Measurements from ENCODE around the gene ZNF362. TPM values are rescaled to one million over a fixed set of nuclear protein-coding genes. Genes with fewer than 3 reads are reported as not detected.

The ZNF362 gene
- total RNA-seq, 2 donors from 2014 or later = 45.0 to 52.0 TPM

GRCh38 chr1:33281554-33282303, 25.4 kb downstream of the ZNF362 start:
- Histone ChIP-seq H3K36me3 (peaks cover 7 to 12% of the 10 kb centered on the region in 2 donors), H3K27ac (no peak overlapping the region), H3K4me3 (no peak overlapping the region), H3K9me3 (no peaks in the 10 kb centered on the region), H3K27me3 (replicated peaks; ENCODE audit: insufficient read depth) (no peaks in the 10 kb centered on the region), H3K4me1 (replicated peaks) (no peaks in the 10 kb centered on the region)
- WGBS = 95% methylated on average over 17 of the region's 17 CpGs
- TF ChIP-seq POLR2A (IDR thresholded peaks at IDR 0.05) (no peak), POLR2AphosphoS5 (IDR thresholded peaks at IDR 0.05) (no peak), CTCF (IDR thresholded peaks at IDR 0.05) (no peak)
- intact Hi-C loops (cut with DNase I) = no loop called here
- no peak for DNase-seq (ENCODE audit: low spot score)

GRCh38 chr1:33282791-33283190, 26.5 kb downstream of the ZNF362 start:
- H3K4me1 ChIP-seq (replicated peaks) = no peaks in the 10 kb centered on the region
- no peak overlapping the region for H3K27ac ChIP-seq
- 25% methylated on average over 3 of the region's 3 CpGs for WGBS
- H3K36me3 ChIP-seq = peaks cover 7 to 12% of the 10 kb centered on the region in 2 donors
- no peaks in the 10 kb centered on the region for H3K27me3 ChIP-seq (replicated peaks; ENCODE audit: insufficient read depth)
- no peak for DNase-seq (ENCODE audit: low spot score)
- no peak overlapping the region for H3K4me3 ChIP-seq
- intact Hi-C loops (cut with DNase I) = no loop called here
- TF ChIP-seq POLR2A (IDR thresholded peaks at IDR 0.05) = no peak
- TF ChIP-seq POLR2AphosphoS5 (IDR thresholded peaks at IDR 0.05) = peak; percentile 14
- TF ChIP-seq CTCF (IDR thresholded peaks at IDR 0.05) = no peak
- no peaks in the 10 kb centered on the region for H3K9me3 ChIP-seq

- 56% methylated on average over 6 of the region's 6 CpGs for WGBS
Measured at GRCh38 chr1:33284049-33284448, 27.8 kb downstream of the ZNF362 start.

GRCh38 chr1:33286451-33287185, 30.3 kb downstream of the ZNF362 start:
- peaks cover 5 to 7% of the 10 kb centered on the region in 2 donors for H3K36me3 ChIP-seq
- H3K27ac ChIP-seq = no peak overlapping the region
- DNase-seq (ENCODE audit: low spot score) = no peak
- no peak overlapping the region for H3K4me3 ChIP-seq
- 62% methylated on average over 8 of the region's 8 CpGs for WGBS
- TF ChIP-seq CTCF (IDR thresholded peaks at IDR 0.05) (no peak), POLR2A (IDR thresholded peaks at IDR 0.05) (no peak), POLR2AphosphoS5 (IDR thresholded peaks at IDR 0.05) (no peak)
- no peaks in the 10 kb centered on the region for H3K9me3 ChIP-seq
- no peaks in the 10 kb centered on the region for H3K27me3 ChIP-seq (replicated peaks; ENCODE audit: insufficient read depth)
- intact Hi-C loops (cut with DNase I) = no loop called here
- no peaks in the 10 kb centered on the region for H3K4me1 ChIP-seq (replicated peaks)

More at GRCh38 chr1:33284049-33284448, 27.8 kb downstream of the ZNF362 start:
- H3K27me3 ChIP-seq (replicated peaks; ENCODE audit: insufficient read depth) = no peaks in the 10 kb centered on the region
- no peak overlapping the region for H3K4me3 ChIP-seq
- H3K27ac ChIP-seq = no peak overlapping the region
- intact Hi-C loops (cut with DNase I) = no loop called here
- H3K4me1 ChIP-seq (replicated peaks) = no peaks in the 10 kb centered on the region
- no peak for DNase-seq (ENCODE audit: low spot score)
- TF ChIP-seq POLR2A (IDR thresholded peaks at IDR 0.05) (no peak), POLR2AphosphoS5 (IDR thresholded peaks at IDR 0.05) (no peak), CTCF (IDR thresholded peaks at IDR 0.05) (no peak)
- H3K36me3 ChIP-seq = peaks cover 7 to 12% of the 10 kb centered on the region in 2 donors
- H3K9me3 ChIP-seq = no peaks in the 10 kb centered on the region
